Measurements from ENCODE around the gene PACSIN1. TPM values are rescaled to one million over a fixed set of nuclear protein-coding genes. Genes with fewer than 3 reads are reported as not detected.

Gene PACSIN1
- total and polyA plus RNA-seq, 8 donors = under 0.01 to 2.2 (median 0.49) TPM; not detected in 2

- Histone ChIP-seq H3K36me3 (peaks cover 0 to 13% (median 0%) of the 10 kb centered on the region in 4 donors), H3K4me1 (peaks cover 10 to 14% (median 12%) of the 10 kb centered on the region in 4 donors), H3K9me3 (no peaks in the 10 kb centered on the region), H3K27me3 (no peaks in the 10 kb centered on the region), H3K27ac (no peak overlapping the region), H3K4me3 (no peak overlapping the region)
- TF ChIP-seq POLR2A (IDR thresholded peaks at IDR 0.05) (no peak), POLR2AphosphoS5 (IDR thresholded peaks at IDR 0.05) (no peak), EP300 (IDR thresholded peaks at IDR 0.05) (no peak), CTCF (IDR thresholded peaks at IDR 0.05) (no peak)
- DNase-seq = peak in 1 of 2 donors; percentile 81
- intact Hi-C loops (cut with DNase I; ENCODE audit: low total_unique reads) = no loop called here
- 78 to 93% (median 91%) methylated on average over 5 to 6 of the region's 6 CpGs for WGBS, 5 donors
These were observed 115.1 kb downstream of the PACSIN1 start for GRCh38 chr6:34580707-34581560.

GRCh38 chr6:34581561-34581920 is 115.7 kb downstream of the PACSIN1 start:
- peaks cover 12 to 19% (median 17%) of the 10 kb centered on the region in 4 donors for H3K4me1 ChIP-seq

GRCh38 chr6:34583461-34583860 is 117.6 kb downstream of the PACSIN1 start:
- peaks cover 12 to 32% (median 24%) of the 10 kb centered on the region in 4 donors for H3K4me1 ChIP-seq
- DNase-seq = no peak
- WGBS, 5 donors = 84 to 99% (median 91%) methylated on average over 3 to 6 of the region's 6 CpGs
- intact Hi-C loops (cut with DNase I; ENCODE audit: low total_unique reads) = no loop called here
- no peaks in the 10 kb centered on the region for H3K27me3 ChIP-seq
- no peak overlapping the region for H3K27ac ChIP-seq
- no peaks in the 10 kb centered on the region for H3K9me3 ChIP-seq
- H3K36me3 ChIP-seq = peaks cover 8 to 34% (median 20%) of the 10 kb centered on the region in 4 donors
- TF ChIP-seq CTCF (IDR thresholded peaks at IDR 0.05) = peak in 3 of 7 experiments; percentile 7 to 17 (median 8)
- no peak for TF ChIP-seq POLR2A (IDR thresholded peaks at IDR 0.05)
- no peak for TF ChIP-seq EP300 (IDR thresholded peaks at IDR 0.05)
- TF ChIP-seq POLR2AphosphoS5 (IDR thresholded peaks at IDR 0.05) = no peak
- no peak overlapping the region for H3K4me3 ChIP-seq

More at GRCh38 chr6:34581561-34581920, 115.7 kb downstream of the PACSIN1 start:
- intact Hi-C loops (cut with DNase I; ENCODE audit: low total_unique reads) = no loop called here
- H3K27ac ChIP-seq = no peak overlapping the region
- no peak overlapping the region for H3K4me3 ChIP-seq
- no peak for DNase-seq
- H3K27me3 ChIP-seq = no peaks in the 10 kb centered on the region
- H3K36me3 ChIP-seq = peaks cover 0 to 16% (median 3%) of the 10 kb centered on the region in 4 donors
- 91 to 97% (median 97%) methylated on average over 4 of the region's 4 CpGs for WGBS, 5 donors
- TF ChIP-seq CTCF (IDR thresholded peaks at IDR 0.05) = no peak
- TF ChIP-seq POLR2A (IDR thresholded peaks at IDR 0.05) = no peak
- no peak for TF ChIP-seq EP300 (IDR thresholded peaks at IDR 0.05)
- TF ChIP-seq POLR2AphosphoS5 (IDR thresholded peaks at IDR 0.05) = no peak
- no peaks in the 10 kb centered on the region for H3K9me3 ChIP-seq

GRCh38 chr6:34583861-34584604 is 118.2 kb downstream of the PACSIN1 start:
- intact Hi-C loops (cut with DNase I; ENCODE audit: low total_unique reads) = no loop called here
- Histone ChIP-seq H3K9me3 (no peaks in the 10 kb centered on the region), H3K27me3 (no peaks in the 10 kb centered on the region), H3K36me3 (peaks cover 11 to 40% (median 24%) of the 10 kb centered on the region in 4 donors), H3K4me3 (no peak overlapping the region), H3K27ac (no peak overlapping the region), H3K4me1 (peaks cover 12 to 32% (median 24%) of the 10 kb centered on the region in 4 donors)
- DNase-seq = no peak
- WGBS, 5 donors = 72 to 83% (median 77%) methylated on average over 5 of the region's 5 CpGs
- TF ChIP-seq POLR2A (IDR thresholded peaks at IDR 0.05) = no peak
- no peak for TF ChIP-seq POLR2AphosphoS5 (IDR thresholded peaks at IDR 0.05)

Data from stomach (tissue), 9 donors.